SK-N-MC (cell line): ENCODE measurements around the gene CFAP61.

ENCODE experiments used
- EZH2 ChIP-seq: fragments of 200-600 bp; sonication (generic); IDR thresholded peaks from one replicate; pipeline ENCODE4 v1.6.1; 2017; ENCODE audit warnings: antibody characterized with exemption
- FOXP2 ChIP-seq: optimal IDR thresholded peaks from 2 replicates; pipeline ENCODE3; 2011; ENCODE audit warnings: mild to moderate bottlenecking, moderate library complexity; ENCODE audit not compliant: insufficient read depth; ENCODE audit errors: extremely low read length, control extremely low read depth

GRCh38 chr20:20399531-20400500, 347.5 kb downstream of the CFAP61 start:
- TF ChIP-seq EZH2 (no peak), FOXP2 (no peak)
